Kidney capillary endothelial cell (primary cell): ENCODE data around the gene CARD16.
A peak's percentile ranks its signal among the peaks of the same experiment; 100 is the strongest.
"Not testable (repeated sequence)": the region's sequence is repeated elsewhere in the genome, so short reads cannot be mapped to it uniquely, and the experiment has no call there.

Experiments used
- DNase-seq: peaks from one replicate; pipeline ENCODE4 v3.0.0-alpha.2; 2018; ENCODE audit warnings: low spot score

The CARD16 gene

DNA sequence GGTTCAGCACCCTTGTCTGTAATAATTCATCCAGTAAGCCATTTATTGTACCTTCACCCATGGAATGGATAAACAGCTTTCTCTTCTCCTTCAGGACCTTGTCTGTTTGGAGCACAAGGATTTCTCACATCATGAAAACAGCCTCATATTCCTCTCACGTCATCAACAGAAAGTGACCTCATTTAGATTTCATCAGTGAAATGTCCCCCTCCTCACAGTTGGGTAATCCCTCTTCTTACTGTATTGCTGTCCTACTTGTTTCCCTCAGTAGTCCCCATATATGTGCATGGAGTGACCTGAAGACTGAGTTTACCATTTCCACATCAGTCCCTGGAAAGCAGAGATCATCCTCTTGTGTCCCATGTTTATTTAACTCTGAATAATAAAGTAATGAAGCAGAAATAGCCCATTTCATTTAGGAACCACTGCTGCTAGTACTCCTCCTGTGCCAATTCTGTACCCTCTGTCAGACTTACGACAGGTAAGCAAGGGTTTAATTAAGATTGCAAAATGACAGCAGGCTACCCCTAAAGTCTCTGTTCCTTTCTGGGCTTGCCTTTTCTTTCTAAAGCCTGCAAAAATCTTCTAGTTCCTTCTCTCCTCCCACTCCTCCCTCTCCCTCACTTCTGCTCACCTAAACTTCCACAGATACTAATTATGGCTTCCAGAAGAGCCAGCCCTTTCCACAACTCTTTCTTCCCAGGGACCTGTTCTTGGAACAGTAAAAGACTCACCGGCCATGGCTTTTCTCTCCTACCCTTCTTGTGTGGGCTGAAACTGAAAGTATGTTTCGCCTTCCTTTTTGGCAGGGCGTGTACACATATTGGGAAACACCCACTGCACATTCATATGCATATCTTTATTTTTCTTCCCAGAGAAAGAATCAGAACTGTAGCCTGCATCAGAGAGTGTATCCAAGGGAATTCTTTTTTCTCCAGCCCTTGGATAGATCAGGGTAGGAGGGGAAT, at the start of gene CARD16:
Gene CARD16 (minus strand): TSS at position 779 of the 968 bp plus-strand sequence. CDS start 38 bp downstream, at position 741.
- DNase-seq = not testable (repeated sequence)

DNA sequence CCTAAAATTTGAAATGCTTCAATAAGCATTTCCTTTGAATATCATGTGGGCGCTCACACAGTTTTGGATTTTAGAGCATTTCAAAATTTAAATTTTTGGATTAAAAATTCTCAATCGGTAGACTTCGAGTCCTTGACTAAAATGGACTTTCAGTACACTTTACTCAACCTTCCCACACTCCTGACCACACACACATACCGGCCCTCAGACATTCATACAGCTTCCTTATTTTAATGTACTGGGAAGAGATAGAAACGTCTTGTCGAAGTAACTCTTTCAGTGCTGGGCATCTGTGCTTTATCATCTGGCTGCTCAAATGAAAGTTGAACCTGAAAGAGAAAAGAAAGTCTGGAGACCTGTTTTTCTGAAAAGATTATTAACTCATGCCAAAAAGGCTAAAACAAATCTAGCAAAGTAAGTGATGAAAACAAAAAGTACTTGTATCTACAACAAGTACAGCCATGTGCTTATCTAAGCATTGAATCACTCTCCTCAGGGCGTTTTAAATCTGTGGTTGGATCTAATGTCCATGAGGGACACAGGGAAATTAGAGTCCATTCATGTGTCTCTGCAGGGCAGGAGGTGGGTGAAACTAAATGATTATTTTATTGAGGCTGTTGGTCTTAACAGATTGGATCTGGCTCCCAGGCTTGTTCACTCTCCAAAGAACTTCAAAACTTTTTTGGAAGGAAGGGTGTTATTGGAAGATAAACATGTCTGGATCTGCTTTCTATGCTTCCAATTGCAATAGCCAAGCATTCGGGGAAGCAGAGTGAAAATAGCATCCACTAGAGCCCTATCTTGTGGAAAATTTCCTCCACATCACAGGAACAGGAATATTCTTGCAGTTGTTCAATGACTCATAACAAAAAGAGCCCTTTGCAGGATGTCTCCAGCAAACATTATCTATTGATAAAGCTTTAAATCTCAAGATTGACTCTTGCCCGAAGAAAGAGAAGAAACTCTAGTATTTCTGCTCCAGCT, 47.4 kb upstream of the CARD16 start:
- no peak for DNase-seq

DNA sequence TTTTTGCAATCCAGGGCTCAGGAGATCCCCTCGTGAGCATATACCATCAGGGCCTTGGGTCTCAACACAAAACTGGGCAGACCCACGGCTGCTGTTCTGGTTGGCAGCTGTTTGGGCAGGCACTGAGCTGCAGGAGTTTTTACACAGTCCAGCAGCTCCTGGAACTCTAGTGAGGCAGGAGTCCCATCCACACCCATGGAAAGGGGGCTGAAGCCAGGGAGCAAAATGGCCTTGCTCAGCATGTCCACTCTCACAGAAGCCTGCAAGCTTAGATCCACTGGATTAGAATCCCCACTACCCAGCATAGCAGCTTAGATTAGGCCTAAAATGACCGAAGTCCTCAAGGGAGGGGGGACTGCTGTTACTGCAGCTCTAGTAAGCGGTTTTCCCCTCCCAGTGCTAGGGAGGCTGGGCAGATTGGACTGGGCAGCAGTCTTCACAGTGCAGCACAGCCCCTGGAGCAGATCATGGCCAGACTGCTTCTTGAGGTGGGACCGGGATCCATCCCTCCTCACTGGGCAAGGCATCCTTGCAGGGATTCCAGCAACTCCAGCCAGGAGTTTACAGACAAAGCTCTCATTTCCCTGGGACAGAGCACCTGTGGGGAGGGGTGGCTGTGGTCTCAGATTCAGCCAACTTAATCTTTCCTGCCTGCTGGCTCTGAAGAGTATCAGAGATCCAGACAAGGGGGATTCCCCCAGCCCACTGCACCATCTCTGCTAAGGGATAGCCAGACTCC, 36.4 kb upstream of the CARD16 start:
- no peak for DNase-seq

DNA sequence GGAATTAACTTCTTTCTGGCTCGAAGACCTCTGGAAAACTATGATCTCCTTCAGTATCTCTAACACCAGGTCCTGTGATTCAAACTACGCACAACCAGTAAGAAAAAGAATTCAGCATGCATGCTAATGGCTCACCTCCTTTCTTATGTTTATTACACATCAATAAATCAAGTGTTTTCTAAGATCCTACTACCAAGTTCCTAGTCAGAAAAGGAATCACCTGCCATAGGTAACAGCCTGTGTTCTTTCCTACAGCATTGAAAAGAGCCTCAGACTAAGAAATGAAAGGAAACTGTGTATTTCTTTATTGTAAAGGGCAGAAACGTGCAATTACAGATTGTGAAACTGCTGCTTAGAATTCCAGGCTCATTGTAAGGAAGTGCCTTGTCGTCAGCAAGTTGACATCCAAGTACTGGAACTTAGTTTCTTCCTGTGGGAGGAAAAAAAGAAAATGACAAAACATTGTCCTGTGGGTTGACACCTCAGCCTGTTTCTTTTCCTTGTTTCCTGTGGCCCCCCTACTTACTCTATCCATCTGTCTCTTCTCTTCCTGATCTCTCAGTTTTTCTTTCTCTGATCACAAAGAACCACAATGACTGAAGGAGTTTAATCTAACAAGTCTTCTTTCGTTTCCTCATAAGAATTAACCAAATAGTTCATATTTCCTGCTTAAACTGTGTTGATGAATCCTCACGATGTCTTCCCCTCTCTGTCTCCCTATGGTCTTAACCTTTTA, 35.2 kb upstream of the CARD16 start:
- DNase-seq = peak; percentile 2

DNA sequence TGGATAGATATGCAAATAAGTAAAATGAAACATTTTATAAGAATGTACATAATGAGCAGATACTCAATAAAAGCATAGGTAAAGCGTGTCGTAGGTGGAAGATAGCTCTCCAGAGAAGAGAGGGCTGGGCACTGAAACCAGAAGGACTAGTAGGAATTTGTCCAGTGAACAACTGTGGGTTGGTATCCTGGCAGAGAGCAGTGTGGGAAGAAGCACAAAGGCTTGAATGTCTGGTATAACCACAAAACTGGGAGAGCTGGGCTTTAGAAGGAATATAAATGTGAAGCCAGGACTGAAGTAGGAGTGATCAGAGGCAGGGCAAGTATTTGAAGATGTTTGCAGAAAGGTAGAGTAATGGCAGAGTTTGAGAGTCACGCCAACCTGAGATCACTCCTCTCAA, 33.1 kb upstream of the CARD16 start:
- DNase-seq = no peak

DNA sequence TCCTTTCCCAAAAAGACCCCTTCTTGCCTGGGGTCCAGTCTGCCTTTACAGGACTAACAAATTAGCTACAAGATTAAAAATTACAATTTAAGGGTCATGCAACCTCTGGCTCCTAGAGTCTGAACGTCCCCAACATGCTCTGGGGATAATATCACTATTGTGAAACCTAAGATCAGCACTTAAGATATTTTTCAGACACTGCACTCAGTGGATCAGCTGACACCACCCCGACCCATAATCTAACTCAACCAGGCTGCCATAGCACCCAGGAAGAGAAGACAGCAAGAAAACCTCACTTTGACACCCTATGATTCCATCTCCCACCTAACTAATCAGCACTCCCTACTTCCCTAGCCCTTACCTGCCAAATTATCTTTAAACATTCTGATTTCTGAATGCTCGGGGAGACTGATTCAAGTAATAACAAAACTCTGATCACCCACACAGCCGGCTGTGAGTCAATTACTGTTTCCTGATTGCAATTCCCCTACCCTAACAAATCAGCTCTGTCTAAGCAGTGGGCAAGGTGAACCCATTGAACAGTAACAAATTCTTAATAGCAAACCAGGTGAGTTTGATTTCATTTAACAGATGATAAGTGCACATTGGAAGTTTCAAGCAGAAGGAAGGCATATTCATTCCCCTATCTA, 32.1 kb upstream of the CARD16 start:
- not testable (repeated sequence) for DNase-seq

DNA sequence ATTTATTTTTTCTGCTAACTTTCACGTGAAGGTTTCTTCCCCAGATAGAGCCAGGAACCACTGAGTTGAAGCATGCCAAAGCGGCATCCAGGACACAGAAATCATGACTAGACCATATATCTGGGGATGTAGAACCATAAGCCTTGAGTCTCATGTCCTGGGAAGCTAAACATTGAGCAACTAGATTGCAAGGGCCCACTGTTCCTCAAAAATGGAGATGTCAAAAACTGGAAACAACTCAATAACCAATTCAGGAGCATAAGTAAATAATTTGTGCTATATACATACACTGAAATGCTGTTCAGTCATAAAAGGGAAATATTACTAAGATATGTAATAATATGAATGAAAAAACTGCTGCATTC, 29.0 kb upstream of the CARD16 start:
- no peak for DNase-seq

DNA sequence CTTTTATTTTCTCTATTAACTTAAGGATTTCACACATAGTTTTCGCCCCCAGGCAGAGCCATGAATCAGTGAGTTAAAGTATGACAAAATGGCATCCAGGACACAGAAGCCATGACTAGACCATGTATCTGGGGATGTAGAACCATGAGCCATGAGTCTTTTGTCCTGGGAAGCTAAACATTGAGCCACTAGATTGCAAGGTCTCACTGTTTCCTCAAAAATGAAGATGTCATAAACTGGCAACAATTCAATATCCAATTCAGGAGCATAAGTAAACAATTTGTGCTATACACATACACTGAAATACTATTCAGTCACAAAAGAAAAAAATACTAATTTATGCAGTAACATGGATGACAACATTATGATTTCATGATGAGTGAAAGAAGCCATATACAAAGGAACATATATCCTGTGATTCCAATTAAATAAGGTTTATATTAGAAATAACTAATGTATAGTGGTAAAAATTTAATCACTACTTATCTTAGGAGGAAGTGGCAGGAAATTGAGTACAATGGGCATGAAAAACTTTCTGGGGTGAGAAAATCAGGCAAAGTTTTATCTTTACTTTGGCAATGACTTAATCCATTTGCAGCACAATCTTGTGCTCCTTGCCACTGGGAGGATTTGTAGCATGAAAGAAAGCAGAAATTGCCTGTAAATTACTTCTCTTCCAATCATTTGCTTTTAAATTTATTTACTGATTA, 28.5 kb upstream of the CARD16 start:
- peak; percentile 36 for DNase-seq

DNA sequence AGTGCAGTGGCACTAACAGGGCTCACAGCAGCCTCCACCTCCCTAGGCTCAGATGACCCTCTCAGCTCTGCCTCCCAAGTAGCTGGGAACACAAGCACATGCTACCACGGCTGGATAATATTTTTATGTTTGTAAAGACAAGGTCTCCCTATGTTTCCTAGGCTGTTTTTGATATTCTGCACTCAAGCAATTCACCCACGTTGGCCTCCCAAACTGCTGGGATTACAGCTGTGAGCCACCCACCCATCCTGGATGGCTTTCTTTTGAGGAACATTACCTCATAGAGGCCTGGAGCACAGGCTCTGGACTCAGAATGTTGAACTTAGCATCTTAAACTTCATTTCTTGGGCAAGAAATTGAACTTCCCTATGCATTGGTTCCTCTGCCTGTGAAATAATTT, 26.9 kb upstream of the CARD16 start:
- DNase-seq = not testable (repeated sequence)

DNA sequence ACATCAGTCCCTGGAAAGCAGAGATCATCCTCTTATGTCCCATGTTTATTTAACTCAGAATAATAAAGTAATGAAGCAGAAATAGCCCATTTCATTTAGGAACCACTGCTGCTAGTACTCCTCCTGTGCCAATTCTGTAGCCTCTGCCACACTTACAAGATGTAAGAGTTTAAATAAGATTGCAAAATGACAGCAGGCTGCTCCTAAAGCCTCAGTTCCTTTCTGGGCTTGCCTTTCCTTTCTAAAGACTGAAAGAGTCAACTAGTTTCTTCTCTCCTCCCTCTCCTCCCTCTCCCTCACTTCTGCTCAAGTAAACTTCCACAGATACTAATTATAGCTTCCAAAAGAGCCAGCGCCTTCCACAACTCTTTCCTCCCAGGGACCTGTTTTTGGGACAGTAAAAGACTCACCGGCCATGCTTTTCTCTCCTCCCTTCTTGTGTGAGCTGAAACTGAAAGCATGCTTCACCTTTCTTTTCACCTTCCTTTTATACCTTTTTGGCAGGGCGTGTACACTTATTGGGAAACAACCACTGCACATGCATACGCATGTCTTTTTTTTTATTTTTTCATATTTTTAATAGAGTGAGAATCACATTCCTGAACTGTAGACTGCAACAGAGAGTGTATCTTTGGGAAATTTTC, 26.1 kb upstream of the CARD16 start:
- no peak for DNase-seq

DNA sequence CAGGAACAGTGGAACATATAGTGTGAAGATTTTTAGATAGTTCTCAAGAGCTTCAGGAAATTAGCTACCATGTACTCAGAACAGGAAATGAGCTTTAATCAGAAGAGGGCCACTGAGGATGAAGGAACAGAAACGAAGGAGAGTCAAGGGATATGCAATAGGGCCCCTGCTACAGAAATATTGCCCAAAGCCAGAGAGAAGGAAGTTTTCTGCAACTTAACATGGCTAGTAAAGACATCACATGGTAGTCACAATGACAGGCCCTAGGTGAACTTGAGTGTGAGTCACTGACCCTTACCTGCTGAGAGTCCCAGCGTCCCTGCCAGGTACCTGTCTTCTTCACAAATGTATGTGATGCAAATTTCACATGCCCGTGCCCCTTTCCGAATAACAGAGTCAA, 25.2 kb upstream of the CARD16 start:
- DNase-seq = no peak

DNA sequence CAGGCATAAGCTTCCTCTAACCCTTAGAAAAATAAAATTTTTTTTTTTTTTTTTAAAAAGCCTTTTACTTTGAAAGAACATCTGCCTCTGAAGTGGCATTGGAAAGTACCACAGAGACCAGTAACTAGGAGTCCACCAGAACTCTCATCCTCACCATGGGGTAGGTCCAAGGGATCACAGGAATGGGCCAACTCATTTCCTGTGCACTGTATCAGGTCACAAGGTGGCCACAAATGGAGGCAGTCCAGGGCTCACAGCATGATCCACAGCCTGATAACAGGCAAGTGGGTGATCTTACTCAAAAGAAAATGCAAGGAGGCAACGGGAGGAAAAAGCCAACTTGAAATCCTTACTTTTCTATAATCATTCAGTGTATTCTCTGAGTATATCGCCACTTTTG, 24.6 kb upstream of the CARD16 start:
- DNase-seq = not testable (repeated sequence)

DNA sequence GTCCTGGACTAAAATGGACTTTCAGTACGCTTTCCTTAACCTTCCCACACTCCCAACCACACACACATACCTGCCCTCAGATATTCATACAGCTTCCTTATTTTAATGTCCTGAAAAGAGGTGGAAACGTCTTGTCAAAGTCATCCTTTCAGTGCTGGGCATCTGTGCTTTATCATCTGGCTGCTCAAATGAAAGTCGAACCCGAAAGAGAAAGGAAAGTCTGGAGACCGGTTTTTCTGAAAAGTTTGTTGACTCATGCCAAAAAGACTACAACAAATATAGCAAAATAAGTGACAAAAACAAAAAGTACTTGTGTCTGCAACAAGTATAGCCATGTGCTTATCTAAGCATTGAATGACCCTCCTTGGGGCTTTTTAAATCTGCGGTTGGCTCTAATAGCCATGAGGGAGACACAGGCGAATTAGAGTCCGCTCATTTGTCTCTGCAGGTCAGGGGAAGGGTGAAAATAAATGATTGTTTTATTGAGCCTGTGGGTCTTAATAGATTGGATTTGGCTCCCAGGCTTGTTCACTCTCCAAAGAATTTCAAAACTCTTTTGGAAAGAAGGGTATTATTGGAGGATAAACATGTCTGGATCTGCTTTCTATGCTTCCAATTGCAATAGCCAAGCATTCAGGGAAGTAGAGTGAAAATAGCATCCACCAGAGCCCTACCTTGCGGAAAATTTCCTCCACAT, 18.3 kb upstream of the CARD16 start:
- not testable (repeated sequence) for DNase-seq

DNA sequence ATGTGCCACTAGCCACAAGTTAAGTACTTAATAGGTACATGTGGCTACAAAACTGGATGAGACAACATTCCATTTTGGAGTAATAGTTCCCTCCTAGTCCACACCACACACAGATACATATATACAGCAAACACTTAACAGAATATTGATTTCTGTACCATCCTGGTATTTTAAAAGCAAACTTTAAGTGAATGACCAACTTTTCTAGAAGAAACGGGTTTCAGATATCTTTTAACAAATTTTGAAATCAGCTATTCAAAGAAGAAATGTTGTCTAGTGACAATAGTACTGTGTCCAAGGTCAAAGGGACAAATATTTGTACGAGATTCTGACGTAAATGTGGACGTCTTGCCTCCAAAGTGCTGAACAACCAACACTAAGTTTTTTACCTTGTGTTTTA, 12.3 kb upstream of the CARD16 start:
- DNase-seq = no peak

DNA sequence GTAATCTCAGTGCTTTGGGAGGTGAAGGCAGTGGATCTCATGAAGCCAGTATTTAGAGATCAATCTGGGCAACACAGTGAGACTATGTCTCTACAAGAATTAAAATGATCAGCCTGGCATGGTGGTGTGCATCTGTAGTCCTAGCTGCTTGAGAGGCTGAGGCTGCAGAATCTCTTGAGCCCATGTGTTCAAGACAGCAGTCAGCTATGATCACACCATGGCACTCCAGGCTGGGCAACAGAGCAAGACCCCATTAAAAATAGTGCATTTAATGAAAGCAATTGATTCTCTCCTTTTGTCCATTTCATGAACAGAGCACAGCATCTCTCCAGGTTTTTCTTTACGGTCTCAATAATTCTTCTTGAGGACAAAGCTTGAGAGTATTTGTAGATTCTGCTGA, 11.3 kb upstream of the CARD16 start:
- DNase-seq = no peak

DNA sequence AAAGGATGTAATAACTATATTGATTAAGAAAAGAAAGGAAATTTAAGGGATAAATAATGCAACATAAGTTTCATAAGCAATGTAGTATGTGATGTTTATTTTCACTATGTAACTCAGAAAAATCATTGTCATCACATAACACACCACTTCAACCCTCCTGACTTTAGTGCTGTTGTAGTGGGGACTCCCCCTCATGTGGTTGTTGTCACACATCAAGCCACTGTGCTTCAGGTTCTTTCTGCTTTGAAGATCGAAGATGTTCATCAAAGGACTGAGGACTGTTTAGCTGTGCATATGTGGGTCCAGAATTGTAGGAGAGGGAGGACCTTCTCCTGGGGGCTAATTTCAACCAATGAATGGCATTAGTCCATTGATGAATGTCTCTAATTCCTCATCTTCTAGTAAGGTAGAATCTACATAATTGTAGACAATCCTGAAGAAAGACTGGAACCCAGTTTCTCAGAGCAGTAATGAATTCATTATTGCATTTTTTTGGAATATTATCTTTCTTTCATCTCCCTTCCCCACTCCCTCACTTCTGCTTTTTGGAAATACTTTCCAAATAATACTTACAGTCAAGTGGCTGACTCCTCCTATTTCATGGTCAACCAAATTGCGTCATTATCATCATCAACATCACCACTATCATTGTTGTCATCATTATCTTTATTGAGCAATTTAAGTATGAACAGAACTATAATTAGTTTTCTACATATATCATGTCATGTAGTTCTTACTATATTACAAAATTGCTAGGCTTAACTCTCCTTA, 9.8 kb upstream of the CARD16 start:
- DNase-seq = no peak

DNA sequence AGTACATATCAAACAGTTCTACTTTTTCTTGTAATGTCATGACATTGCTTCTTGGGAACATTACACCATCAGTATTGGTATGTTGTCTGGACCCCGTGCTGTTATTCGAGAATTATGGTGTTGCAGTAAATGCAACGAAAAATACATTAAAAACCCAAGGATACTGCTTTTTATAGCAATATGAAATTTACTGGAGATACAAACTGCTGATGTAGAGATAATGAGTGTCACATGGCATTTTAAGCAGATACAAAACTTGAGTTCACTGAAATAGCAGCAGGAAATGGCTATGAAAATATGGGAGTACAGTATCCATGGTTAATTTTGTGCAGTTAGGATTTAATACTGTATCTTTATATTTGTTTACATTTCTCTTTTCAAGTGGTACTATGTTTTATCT, 7.4 kb upstream of the CARD16 start:
- no peak for DNase-seq

DNA sequence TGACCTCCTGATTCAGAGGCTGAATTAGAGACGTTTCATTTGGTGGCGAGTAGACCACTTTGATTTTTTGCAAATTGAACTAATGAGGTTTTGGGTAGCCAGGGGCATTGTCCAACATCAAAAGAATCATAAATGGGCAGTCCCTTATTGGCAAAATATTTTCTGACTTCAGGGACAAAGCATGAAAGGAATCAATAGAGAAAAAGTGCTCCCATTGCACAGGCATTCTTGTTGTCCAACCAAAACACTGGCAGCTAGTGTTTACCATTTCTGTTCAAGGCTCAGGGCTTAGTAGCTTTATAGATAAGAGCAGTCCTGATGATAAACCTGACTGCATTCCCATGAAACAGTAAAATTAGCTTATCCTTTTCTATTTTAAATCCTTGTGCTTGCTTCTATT, 6.4 kb upstream of the CARD16 start:
- no peak for DNase-seq
